ENCODE results near the gene PPM1N. TPM values are rescaled to one million over a fixed set of nuclear protein-coding genes. Genes with fewer than 3 reads are reported as not detected.

Gene PPM1N
- total RNA-seq, 2 experiments from 2014 or later, result 3.3 to 3.5 TPM

GRCh38 chr19:45517641-45518468, 19.6 kb downstream of the PPM1N start:
- H3K4me1 ChIP-seq (ENCODE audit: insufficient read depth, low read length), result peaks cover 36% of the 10 kb centered on the region
- H3K4me1 Mint-ChIP-seq (ENCODE audit: low read depth), result peaks cover 26% of the 10 kb centered on the region
- H3K9me3 ChIP-seq (ENCODE audit: control insufficient read depth in 1 of 2, insufficient read depth in 1 of 2, low read length in 2 of 2), result no peaks in the 10 kb centered on the region
- peaks cover 65% of the 10 kb centered on the region for H3K36me3 ChIP-seq (ENCODE audit: insufficient read depth, low read length)
- H3K9me3 Mint-ChIP-seq, result no peaks in the 10 kb centered on the region
- no peaks in the 10 kb centered on the region for H3K27me3 Mint-ChIP-seq
- ChIA-PET CTCF (no interaction called here), POLR2A (no interaction called here)
- no peak overlapping the region for H3K4me3 Mint-ChIP-seq
- H3K27me3 ChIP-seq (ENCODE audit: control insufficient read depth in 1 of 2, insufficient read depth in 2 of 2, low read length in 2 of 2), result no peaks in the 10 kb centered on the region
- intact Hi-C loops (cut with DNase I, micrococcal nuclease), result no loop called here
- H3K27ac Mint-ChIP-seq, result peak overlapping the region; percentile 75
- H3K27ac ChIP-seq (ENCODE audit: low read depth in 1 of 2, low read length in 2 of 2), result no peak overlapping the region
- ATAC-seq (ENCODE audit: poor library complexity) (no peak), DNase-seq (peak in 1 of 14 experiments; percentile 26)
- TF ChIP-seq, protein P1, sequence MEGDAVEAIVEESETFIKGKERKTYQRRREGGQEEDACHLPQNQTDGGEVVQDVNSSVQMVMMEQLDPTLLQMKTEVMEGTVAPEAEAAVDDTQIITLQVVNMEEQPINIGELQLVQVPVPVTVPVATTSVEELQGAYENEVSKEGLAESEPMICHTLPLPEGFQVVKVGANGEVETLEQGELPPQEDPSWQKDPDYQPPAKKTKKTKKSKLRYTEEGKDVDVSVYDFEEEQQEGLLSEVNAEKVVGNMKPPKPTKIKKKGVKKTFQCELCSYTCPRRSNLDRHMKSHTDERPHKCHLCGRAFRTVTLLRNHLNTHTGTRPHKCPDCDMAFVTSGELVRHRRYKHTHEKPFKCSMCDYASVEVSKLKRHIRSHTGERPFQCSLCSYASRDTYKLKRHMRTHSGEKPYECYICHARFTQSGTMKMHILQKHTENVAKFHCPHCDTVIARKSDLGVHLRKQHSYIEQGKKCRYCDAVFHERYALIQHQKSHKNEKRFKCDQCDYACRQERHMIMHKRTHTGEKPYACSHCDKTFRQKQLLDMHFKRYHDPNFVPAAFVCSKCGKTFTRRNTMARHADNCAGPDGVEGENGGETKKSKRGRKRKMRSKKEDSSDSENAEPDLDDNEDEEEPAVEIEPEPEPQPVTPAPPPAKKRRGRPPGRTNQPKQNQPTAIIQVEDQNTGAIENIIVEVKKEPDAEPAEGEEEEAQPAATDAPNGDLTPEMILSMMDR (IDR thresholded peaks at IDR 0.05), result no peak
- H3K36me3 Mint-ChIP-seq (ENCODE audit: low read depth), result peaks cover 57% of the 10 kb centered on the region
- no peak overlapping the region for H3K4me3 ChIP-seq (ENCODE audit: low read length)

GRCh38 chr19:45518469-45518826, 20.2 kb downstream of the PPM1N start:
- POLR2A ChIA-PET, result no interaction called here
- peaks cover 33% of the 10 kb centered on the region for H3K4me1 ChIP-seq (ENCODE audit: insufficient read depth, low read length)

GRCh38 chr19:45522010-45522941, 24.0 kb downstream of the PPM1N start:
- H3K27me3 Mint-ChIP-seq, result no peaks in the 10 kb centered on the region
- H3K9me3 ChIP-seq (ENCODE audit: control insufficient read depth in 1 of 2, insufficient read depth in 1 of 2, low read length in 2 of 2), result no peaks in the 10 kb centered on the region
- H3K27me3 ChIP-seq (ENCODE audit: control insufficient read depth in 1 of 2, insufficient read depth in 2 of 2, low read length in 2 of 2), result no peaks in the 10 kb centered on the region
- H3K9me3 Mint-ChIP-seq, result no peaks in the 10 kb centered on the region
- intact Hi-C loops (cut with DNase I, micrococcal nuclease), result loop anchor here (2.0 to 5.0 kb wide), 4 partner anchors 15 to 170 kb away; partner anchors contain the start of genes QPCTL (in 1 of the 2), SNRPD2 (in 1 of the 2) and VASP (in 1 of the 2)
- peaks cover 76% of the 10 kb centered on the region for H3K36me3 Mint-ChIP-seq (ENCODE audit: low read depth)
- TF ChIP-seq, protein P1 (IDR thresholded peaks at IDR 0.05), result no peak
- peaks cover 6% of the 10 kb centered on the region for H3K4me1 ChIP-seq (ENCODE audit: insufficient read depth, low read length)
- ChIA-PET POLR2A (no interaction called here), CTCF (interaction anchor here (0.7 to 1.4 kb wide), 3 partner anchors 36 to 120 kb away, joined by 3 to 5 read pairs (median 3); no protein-coding TSS in a partner anchor)
- peaks cover 7% of the 10 kb centered on the region for H3K4me1 Mint-ChIP-seq (ENCODE audit: low read depth)
- ATAC-seq (ENCODE audit: poor library complexity) (no peak), DNase-seq (no peak)
- H3K27ac Mint-ChIP-seq, result no peak overlapping the region
- peaks cover 76% of the 10 kb centered on the region for H3K36me3 ChIP-seq (ENCODE audit: insufficient read depth, low read length)
- H3K27ac ChIP-seq (ENCODE audit: low read depth in 1 of 2, low read length in 2 of 2), result no peak overlapping the region
- no peak overlapping the region for H3K4me3 Mint-ChIP-seq
- no peak overlapping the region for H3K4me3 ChIP-seq (ENCODE audit: low read length)

More at GRCh38 chr19:45518469-45518826, 20.2 kb downstream of the PPM1N start:
- no peak overlapping the region for H3K4me3 ChIP-seq (ENCODE audit: low read length)
- CTCF ChIA-PET, result no interaction called here
- H3K36me3 ChIP-seq (ENCODE audit: insufficient read depth, low read length), result peaks cover 67% of the 10 kb centered on the region
- H3K9me3 ChIP-seq (ENCODE audit: control insufficient read depth in 1 of 2, insufficient read depth in 1 of 2, low read length in 2 of 2), result no peaks in the 10 kb centered on the region
- ATAC-seq (ENCODE audit: poor library complexity) (no peak), DNase-seq (no peak)
- Mint-ChIP-seq H3K27me3 (no peaks in the 10 kb centered on the region), H3K9me3 (no peaks in the 10 kb centered on the region), H3K4me1 (ENCODE audit: low read depth) (peaks cover 24% of the 10 kb centered on the region), H3K36me3 (ENCODE audit: low read depth) (peaks cover 61% of the 10 kb centered on the region), H3K4me3 (no peak overlapping the region), H3K27ac (no peak overlapping the region)
- H3K27me3 ChIP-seq (ENCODE audit: control insufficient read depth in 1 of 2, insufficient read depth in 2 of 2, low read length in 2 of 2), result no peaks in the 10 kb centered on the region
- intact Hi-C loops (cut with DNase I, micrococcal nuclease), result no loop called here
- TF ChIP-seq, protein P1 (IDR thresholded peaks at IDR 0.05), result no peak
- H3K27ac ChIP-seq (ENCODE audit: low read depth in 1 of 2, low read length in 2 of 2), result no peak overlapping the region
